ENCODE data around the gene PAOX. TPM values are rescaled to one million over a fixed set of nuclear protein-coding genes. Genes with fewer than 3 reads are reported as not detected.

PAOX gene
- total RNA-seq, 4 donors from 2014 or later = 3.5 to 11.0 (median 9.9) TPM

DNA sequence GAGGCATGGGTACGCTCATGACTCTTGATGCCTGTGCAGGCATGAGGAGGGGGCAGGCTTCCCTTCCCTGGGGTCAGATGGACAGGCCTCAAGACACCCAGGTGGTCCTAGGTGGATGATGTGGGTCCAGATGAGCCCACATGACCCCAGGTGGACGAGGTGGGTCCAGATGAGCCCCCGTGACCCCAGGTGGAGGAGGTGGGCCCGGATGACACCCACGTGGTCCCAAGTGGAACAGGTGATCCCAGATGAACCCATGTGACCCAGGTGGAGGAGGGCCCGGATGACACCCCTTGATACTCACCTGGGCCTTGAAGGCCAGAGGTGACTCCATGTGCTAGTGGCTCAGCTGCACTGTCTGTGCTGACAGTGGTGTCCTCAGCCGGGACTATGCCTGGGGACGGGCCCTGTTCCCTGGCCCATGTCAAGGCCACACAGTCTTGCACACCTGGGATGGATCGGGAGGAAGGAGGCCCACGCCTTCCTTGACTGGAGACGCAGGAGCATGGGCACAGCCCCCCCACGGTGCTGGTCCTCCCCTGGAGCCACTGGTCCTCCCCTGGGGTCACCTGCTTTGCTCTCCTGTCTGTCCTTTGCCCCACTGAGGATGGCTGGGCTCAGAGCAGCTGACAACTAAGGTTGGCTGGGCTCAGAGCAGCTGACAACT is 28.6 kb upstream of the PAOX start:
- H3K4me3 ChIP-seq (replicated peaks in 1 of 3) = no peak overlapping the region
- no peak for TF ChIP-seq POLR2A (IDR thresholded peaks at IDR 0.05)
- TF ChIP-seq, protein P1, sequence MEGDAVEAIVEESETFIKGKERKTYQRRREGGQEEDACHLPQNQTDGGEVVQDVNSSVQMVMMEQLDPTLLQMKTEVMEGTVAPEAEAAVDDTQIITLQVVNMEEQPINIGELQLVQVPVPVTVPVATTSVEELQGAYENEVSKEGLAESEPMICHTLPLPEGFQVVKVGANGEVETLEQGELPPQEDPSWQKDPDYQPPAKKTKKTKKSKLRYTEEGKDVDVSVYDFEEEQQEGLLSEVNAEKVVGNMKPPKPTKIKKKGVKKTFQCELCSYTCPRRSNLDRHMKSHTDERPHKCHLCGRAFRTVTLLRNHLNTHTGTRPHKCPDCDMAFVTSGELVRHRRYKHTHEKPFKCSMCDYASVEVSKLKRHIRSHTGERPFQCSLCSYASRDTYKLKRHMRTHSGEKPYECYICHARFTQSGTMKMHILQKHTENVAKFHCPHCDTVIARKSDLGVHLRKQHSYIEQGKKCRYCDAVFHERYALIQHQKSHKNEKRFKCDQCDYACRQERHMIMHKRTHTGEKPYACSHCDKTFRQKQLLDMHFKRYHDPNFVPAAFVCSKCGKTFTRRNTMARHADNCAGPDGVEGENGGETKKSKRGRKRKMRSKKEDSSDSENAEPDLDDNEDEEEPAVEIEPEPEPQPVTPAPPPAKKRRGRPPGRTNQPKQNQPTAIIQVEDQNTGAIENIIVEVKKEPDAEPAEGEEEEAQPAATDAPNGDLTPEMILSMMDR (IDR thresholded peaks at IDR 0.05) = no peak
- no peaks in the 10 kb centered on the region for H3K4me1 ChIP-seq
- no peaks in the 10 kb centered on the region for H3K36me3 ChIP-seq
- no peaks in the 10 kb centered on the region for H3K9me3 ChIP-seq
- intact Hi-C loops (cut with DNase I) = no loop called here
- H3K27me3 ChIP-seq = peaks cover 6% of the 10 kb centered on the region
- no peak for DNase-seq
- no peak overlapping the region for H3K27ac ChIP-seq
- WGBS, 2 donors = 63 to 86% methylated on average over 7 to 11 of the region's 12 CpGs

DNA sequence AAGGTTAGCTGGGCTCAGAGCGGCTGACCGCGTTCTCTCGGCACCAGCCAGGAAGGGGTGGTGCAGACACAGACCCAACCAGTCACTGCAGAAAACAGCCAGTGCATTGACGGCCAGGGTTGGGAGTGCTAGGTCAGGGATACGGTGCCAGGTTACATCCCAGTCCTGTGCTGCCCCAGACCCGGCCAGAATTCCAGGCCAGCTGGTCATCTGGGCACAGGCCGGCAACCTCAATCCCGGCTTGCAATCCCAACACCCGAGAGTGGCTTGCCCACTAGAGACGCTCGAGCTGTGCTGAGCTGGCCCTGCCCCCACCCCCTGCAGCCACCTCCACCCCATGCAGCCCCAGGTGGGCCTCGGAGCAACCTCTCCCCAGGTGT is 28.1 kb upstream of the PAOX start:
- intact Hi-C loops (cut with DNase I) = no loop called here
- 49 to 100% methylated on average over 1 to 8 of the region's 13 CpGs for WGBS, 2 donors
- Histone ChIP-seq H3K4me3 (replicated peaks in 1 of 3) (no peak overlapping the region), H3K36me3 (no peaks in the 10 kb centered on the region), H3K9me3 (no peaks in the 10 kb centered on the region), H3K27me3 (peaks cover 6% of the 10 kb centered on the region), H3K27ac (no peak overlapping the region), H3K4me1 (no peaks in the 10 kb centered on the region)
- TF ChIP-seq, protein P1 (IDR thresholded peaks at IDR 0.05) = no peak
- TF ChIP-seq POLR2A (IDR thresholded peaks at IDR 0.05) = no peak
- no peak for DNase-seq

DNA sequence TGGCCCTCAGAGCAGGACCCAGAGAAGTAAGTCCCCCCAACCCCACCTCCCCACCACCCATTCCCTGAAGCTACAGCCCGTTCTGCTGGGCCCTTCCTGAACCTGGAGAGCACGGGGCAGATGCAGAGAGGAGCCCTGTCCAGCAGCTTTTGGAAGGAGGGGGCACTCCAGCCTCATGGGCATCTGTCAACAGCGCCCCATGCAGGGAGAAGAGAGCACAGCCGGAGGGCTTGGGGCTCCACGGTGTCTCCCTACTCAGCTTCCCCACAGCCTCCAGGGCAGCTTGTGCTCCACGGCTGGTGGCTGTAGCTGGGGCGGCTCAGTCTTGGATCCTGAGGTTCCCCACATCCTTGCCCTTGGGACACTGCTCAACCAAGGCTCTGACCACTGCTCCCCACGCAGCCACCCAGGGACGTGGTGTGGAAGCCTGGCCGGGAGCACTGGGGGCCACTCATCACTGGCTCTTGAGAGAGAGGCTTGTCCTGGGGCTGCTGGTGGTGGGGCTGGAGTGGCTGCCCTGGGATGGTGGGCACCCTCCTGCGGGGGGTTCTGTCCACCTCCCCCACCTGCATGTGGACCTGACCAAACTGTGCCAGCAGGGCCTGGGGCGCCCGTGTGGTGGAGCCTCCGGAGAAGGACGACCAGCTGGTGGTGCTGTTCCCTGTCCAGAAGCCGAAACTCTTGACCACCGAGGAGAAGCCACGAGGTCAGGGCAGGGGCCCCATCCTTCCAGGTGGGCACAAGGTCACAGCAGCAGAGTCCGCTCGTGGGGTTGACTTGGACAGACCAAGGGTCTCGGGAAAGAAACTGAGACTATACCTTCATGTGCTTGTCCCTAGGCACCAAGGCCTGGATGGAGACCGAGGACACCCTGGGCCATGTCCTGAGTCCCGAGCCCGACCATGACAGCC is 27.4 kb upstream of the PAOX start:
- TF ChIP-seq, protein P1 (IDR thresholded peaks at IDR 0.05) = no peak
- no peak for TF ChIP-seq POLR2A (IDR thresholded peaks at IDR 0.05)
- no peak overlapping the region for H3K27ac ChIP-seq
- peaks cover 0 to 4% of the 10 kb centered on the region in 2 donors for H3K4me1 ChIP-seq
- H3K4me3 ChIP-seq (replicated peaks in 1 of 3) = no peak overlapping the region
- 69 to 77% methylated on average over 6 to 21 of the region's 24 CpGs for WGBS, 2 donors
- intact Hi-C loops (cut with DNase I) = no loop called here
- H3K36me3 ChIP-seq = no peaks in the 10 kb centered on the region
- H3K9me3 ChIP-seq = no peaks in the 10 kb centered on the region
- no peak for DNase-seq
- H3K27me3 ChIP-seq = peaks cover 6% of the 10 kb centered on the region

DNA sequence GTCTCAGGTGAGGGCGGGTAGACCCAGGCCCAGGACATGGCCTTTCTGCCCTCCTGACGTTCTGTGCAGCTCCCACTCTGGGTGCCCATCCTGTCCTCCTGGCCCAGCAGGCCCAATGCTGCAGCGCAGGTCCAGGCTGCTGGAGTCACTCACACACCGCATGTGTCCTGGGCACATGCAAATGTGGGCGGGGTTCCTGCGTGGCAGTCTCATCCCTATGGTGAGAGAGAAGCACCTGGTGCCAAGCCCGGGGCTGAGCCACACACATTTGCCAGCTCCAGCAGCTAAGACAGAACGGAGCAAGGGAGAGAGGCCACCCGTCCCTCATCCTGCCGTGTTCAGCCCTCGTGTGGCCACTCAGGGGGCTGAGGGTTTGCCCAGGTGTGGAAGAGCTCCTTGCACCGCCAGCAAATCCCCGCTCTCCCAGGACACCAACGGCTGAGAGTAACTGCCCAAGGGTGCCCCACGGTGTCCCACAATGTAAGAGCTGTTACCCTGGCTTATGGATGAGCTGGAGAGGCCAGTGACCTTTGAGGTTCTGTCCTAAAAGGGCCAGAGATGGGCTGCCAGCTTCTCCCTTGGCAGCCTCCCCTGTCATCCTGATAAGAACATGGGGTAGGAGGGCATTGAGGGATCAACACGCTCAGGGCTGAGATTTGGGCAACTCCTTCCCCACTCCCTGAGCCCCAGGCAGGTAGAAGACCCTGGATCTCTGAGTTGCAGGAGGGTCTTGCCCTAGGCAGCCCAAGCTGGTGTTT is 25.7 kb upstream of the PAOX start:
- intact Hi-C loops (cut with DNase I) = no loop called here
- no peaks in the 10 kb centered on the region for H3K9me3 ChIP-seq
- TF ChIP-seq POLR2A (IDR thresholded peaks at IDR 0.05) = no peak
- TF ChIP-seq, protein P1 (IDR thresholded peaks at IDR 0.05) = no peak
- H3K27me3 ChIP-seq = no peaks in the 10 kb centered on the region
- no peak overlapping the region for H3K4me3 ChIP-seq (replicated peaks in 1 of 3)
- 82 to 85% methylated on average over 5 to 16 of the region's 16 CpGs for WGBS, 2 donors
- no peak overlapping the region for H3K27ac ChIP-seq
- H3K4me1 ChIP-seq = peaks cover 0 to 15% of the 10 kb centered on the region in 2 donors
- DNase-seq = no peak
- H3K36me3 ChIP-seq = no peaks in the 10 kb centered on the region

Data from thyroid gland (tissue), 4 donors.